Body of pancreas (tissue), 4 donors: ENCODE data around the gene DOCK2. TPM values are rescaled to one million over a fixed set of nuclear protein-coding genes. Genes with fewer than 3 reads are reported as not detected.

Experiments
- ATAC-seq: fragments of 150-250 bp; one replicate; pipeline ENCODE4 v1.9.1; 2016
- DNase-seq, 4 donors: peaks; one replicate each; pipeline ENCODE4 v3.0.0-alpha.2; 2019
- H3K27ac ChIP-seq, 4 donors: fragments of 200-600 bp; sonication (generic); 1 replicate in 3 of 4; 2 replicates in 1 of 4; pipeline versions ENCODE4 v1.5.1 to v1.6.1; 2016 to 2019; ENCODE audit warnings: mild to moderate bottlenecking in 1 of 4, mixed read lengths in 1 of 4, moderate library complexity in 1 of 4
- H3K27me3 ChIP-seq, 2 donors: fragments of 200-600 bp; sonication (generic); one replicate each; pipeline ENCODE4 v1.6.0; 2016; ENCODE audit warnings: mild to moderate bottlenecking in 1 of 2
- H3K36me3 ChIP-seq, 2 donors: fragments of 200-600 bp; sonication (generic); replicated peaks in 1 of 2; 2 replicates each; pipeline ENCODE4 v1.5.1; 2016; ENCODE audit warnings: low read depth in 2 of 2; ENCODE audit not compliant: insufficient read depth in 1 of 2
- H3K4me1 ChIP-seq: fragments of 200-600 bp; sonication (generic); one replicate; pipeline ENCODE4 v1.6.0; 2016
- H3K4me3 ChIP-seq, 2 donors: fragments of 200-600 bp; sonication (generic); 1 replicate in 1 of 2; 2 replicates in 1 of 2; pipeline ENCODE4 v1.5.1; 2016 to 2019
- H3K9me3 ChIP-seq, 3 donors: fragments of 200-600 bp; sonication (generic); 1 replicate in 2 of 3; 2 replicates in 1 of 3; pipeline ENCODE4 v1.5.1; 2016
- CTCF ChIP-seq, 7 experiments: fragments of 450-650 bp in 4 of 7; fragments of 200-600 bp in 3 of 7; sonication (generic) in 3 of 7; IDR thresholded peaks; one replicate each; pipeline ENCODE4 v1.5.1; 2016 to 2019; ENCODE audit warnings: antibody characterized with exemption in 7 of 7
- POLR2A ChIP-seq, 3 donors: fragments of 450-650 bp; IDR thresholded peaks; one replicate each; pipeline ENCODE4 v1.6.1; 2016; ENCODE audit warnings: antibody characterized with exemption in 3 of 3, mild to moderate bottlenecking in 2 of 3
- WGBS, 2 donors: methylation state at CpG; one replicate each; pipeline ENCODE4 v1.1.5; 2017; 5-methylcytosine and 5-hydroxymethylcytosine counted together
- intact Hi-C: fragments of 100-400 bp; cut with DNase I; formaldehyde crosslinking; loops from one replicate; pipeline ENCODE4 v1.15.1; 2023
- total RNA-seq, 2 donors: library from RNA; depleted of rRNA; stranded (reverse); fragments of >200 nt; gene quantifications; one replicate each; pipeline ENCODE4 v1.1.0, GENCODE V29; 2016

Gene DOCK2
- total RNA-seq, 2 donors from 2014 or later, result 3.1 to 7.6 TPM

GRCh38 chr5:169874621-169875020 lies 237.5 kb downstream of the DOCK2 start:
- H3K4me3 ChIP-seq, result no peak overlapping the region
- no peaks in the 10 kb centered on the region for H3K36me3 ChIP-seq
- no peaks in the 10 kb centered on the region for H3K9me3 ChIP-seq
- TF ChIP-seq CTCF (IDR thresholded peaks at IDR 0.05) (no peak), POLR2A (IDR thresholded peaks at IDR 0.05) (no peak)
- intact Hi-C loops, result no loop called here
- no peak for DNase-seq
- no peaks in the 10 kb centered on the region for H3K4me1 ChIP-seq
- ATAC-seq, result no peak
- H3K27ac ChIP-seq, result no peak overlapping the region
- H3K27me3 ChIP-seq, result no peaks in the 10 kb centered on the region
- 54 to 57% methylated on average over 4 of the region's 4 CpGs for WGBS, 2 donors

- DNase-seq (peak in 3 of 4 donors; percentile 7 to 47 (median 20)), ATAC-seq (no peak)
- Histone ChIP-seq H3K27me3 (no peaks in the 10 kb centered on the region), H3K4me1 (no peaks in the 10 kb centered on the region), H3K9me3 (no peaks in the 10 kb centered on the region), H3K27ac (no peak overlapping the region), H3K36me3 (no peaks in the 10 kb centered on the region), H3K4me3 (no peak overlapping the region)
- TF ChIP-seq CTCF (IDR thresholded peaks at IDR 0.05) (no peak), POLR2A (IDR thresholded peaks at IDR 0.05) (no peak)
- WGBS, 2 donors, result 63 to 83% methylated on average over 8 of the region's 8 CpGs
- intact Hi-C loops, result no loop called here
These were observed 238.1 kb downstream of the DOCK2 start for GRCh38 chr5:169875091-169875728.

GRCh38 chr5:169875731-169876130 lies 238.7 kb downstream of the DOCK2 start:
- no peak for DNase-seq
- H3K9me3 ChIP-seq, result no peaks in the 10 kb centered on the region
- 61 to 76% methylated on average over 4 of the region's 4 CpGs for WGBS, 2 donors
- TF ChIP-seq POLR2A (IDR thresholded peaks at IDR 0.05) (no peak), CTCF (IDR thresholded peaks at IDR 0.05) (no peak)
- H3K4me1 ChIP-seq, result no peaks in the 10 kb centered on the region
- ATAC-seq, result no peak
- H3K36me3 ChIP-seq, result no peaks in the 10 kb centered on the region
- H3K27me3 ChIP-seq, result no peaks in the 10 kb centered on the region
- no peak overlapping the region for H3K4me3 ChIP-seq
- no peak overlapping the region for H3K27ac ChIP-seq
- intact Hi-C loops, result no loop called here

GRCh38 chr5:169876386-169876785 lies 239.3 kb downstream of the DOCK2 start:
- Histone ChIP-seq H3K27me3 (no peaks in the 10 kb centered on the region), H3K27ac (no peak overlapping the region), H3K9me3 (no peaks in the 10 kb centered on the region), H3K4me1 (no peaks in the 10 kb centered on the region), H3K36me3 (no peaks in the 10 kb centered on the region), H3K4me3 (no peak overlapping the region)
- DNase-seq (no peak), ATAC-seq (no peak)
- intact Hi-C loops, result no loop called here
- WGBS, 2 donors, result 57 to 69% methylated on average over 1 of the region's 1 CpG
- no peak for TF ChIP-seq POLR2A (IDR thresholded peaks at IDR 0.05)
- TF ChIP-seq CTCF (IDR thresholded peaks at IDR 0.05), result no peak

GRCh38 chr5:169880012-169880663 lies 243.1 kb downstream of the DOCK2 start:
- H3K4me1 ChIP-seq, result no peaks in the 10 kb centered on the region
- H3K27ac ChIP-seq, result no peak overlapping the region
- 65% methylated on average over 4 of the region's 4 CpGs for WGBS, 2 donors
- DNase-seq (no peak), ATAC-seq (no peak)
- H3K27me3 ChIP-seq, result no peaks in the 10 kb centered on the region
- H3K4me3 ChIP-seq, result no peak overlapping the region
- TF ChIP-seq CTCF (IDR thresholded peaks at IDR 0.05) (no peak), POLR2A (IDR thresholded peaks at IDR 0.05) (no peak)
- no peaks in the 10 kb centered on the region for H3K36me3 ChIP-seq
- intact Hi-C loops, result no loop called here
- H3K9me3 ChIP-seq, result no peaks in the 10 kb centered on the region
